Measurements from ENCODE around the gene TSPEAR.

TSPEAR gene

DNA sequence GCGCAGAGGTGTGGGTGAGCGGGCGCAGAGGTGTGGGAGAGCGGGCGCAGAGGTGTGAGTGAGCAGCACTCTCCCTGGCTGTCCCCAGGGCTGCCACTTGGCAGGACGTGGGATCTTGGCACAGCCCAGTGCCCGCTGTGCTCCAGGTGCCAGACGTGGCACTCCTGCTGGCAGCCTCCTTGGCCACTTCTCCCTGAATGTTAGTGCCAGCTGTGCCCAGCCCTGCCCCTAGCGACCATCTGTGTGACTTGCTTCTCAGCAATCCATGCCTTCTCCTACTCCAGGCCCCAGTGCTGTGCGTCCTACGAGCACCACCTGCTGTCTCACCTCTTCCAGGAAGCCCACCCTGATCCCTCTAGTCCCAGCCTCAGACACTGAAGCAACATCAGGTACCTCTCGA, 201.8 kb downstream of the TSPEAR start:
- TF ChIP-seq, protein P1, sequence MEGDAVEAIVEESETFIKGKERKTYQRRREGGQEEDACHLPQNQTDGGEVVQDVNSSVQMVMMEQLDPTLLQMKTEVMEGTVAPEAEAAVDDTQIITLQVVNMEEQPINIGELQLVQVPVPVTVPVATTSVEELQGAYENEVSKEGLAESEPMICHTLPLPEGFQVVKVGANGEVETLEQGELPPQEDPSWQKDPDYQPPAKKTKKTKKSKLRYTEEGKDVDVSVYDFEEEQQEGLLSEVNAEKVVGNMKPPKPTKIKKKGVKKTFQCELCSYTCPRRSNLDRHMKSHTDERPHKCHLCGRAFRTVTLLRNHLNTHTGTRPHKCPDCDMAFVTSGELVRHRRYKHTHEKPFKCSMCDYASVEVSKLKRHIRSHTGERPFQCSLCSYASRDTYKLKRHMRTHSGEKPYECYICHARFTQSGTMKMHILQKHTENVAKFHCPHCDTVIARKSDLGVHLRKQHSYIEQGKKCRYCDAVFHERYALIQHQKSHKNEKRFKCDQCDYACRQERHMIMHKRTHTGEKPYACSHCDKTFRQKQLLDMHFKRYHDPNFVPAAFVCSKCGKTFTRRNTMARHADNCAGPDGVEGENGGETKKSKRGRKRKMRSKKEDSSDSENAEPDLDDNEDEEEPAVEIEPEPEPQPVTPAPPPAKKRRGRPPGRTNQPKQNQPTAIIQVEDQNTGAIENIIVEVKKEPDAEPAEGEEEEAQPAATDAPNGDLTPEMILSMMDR (IDR thresholded peaks at IDR 0.05): peak; percentile 71

DNA sequence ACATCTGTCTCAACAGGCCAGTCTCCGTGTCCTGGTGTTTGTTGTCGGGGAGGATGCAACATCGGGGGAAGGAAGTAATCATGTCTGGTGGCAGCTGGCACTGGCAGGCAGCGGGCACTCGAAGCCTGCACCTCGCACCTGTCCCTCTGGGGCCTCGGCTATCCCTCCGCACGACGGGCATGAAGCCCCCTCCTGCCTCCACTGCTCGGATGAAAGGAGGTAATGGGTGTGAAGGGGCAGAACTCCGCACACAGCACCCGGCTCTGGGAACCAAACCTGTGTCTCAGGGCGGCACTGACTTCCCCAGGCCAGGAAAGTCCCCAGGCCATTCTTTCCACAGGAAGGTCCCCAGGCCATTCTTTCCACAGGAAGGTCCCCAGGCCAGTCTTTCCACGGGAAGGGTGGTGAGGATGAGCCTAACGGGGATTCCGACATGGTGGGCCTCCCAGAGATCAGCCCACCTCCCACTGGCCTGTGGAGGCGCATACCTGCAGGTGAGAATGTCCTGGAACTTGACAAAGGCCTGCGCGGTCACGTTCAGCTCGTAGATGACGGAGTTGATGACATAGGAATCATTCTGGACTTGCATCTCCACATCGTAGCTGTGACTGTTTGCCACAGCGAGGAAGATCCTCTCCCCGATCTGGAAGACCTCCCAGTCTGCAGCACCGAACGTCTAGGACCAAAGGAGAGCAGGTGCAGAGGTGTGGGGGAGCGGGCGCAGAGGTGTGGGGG, 202.5 kb downstream of the TSPEAR start:
- TF ChIP-seq, protein P1 (IDR thresholded peaks at IDR 0.05): no peak

DNA sequence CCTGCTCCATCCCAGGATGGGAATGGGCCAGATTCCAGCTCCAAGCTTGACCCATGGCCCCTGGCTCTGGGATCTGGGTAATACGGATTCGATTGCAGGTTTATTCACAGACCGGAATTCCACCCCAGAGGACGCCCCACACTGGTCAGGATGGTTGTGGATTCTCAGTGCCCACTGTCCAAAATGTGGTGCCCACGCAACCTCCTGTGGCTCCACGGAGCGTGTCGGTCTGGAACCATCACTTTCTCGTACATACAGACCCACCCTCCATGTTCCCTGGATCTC, 203.0 kb downstream of the TSPEAR start:
- TF ChIP-seq, protein P1 (IDR thresholded peaks at IDR 0.05): no peak

DNA sequence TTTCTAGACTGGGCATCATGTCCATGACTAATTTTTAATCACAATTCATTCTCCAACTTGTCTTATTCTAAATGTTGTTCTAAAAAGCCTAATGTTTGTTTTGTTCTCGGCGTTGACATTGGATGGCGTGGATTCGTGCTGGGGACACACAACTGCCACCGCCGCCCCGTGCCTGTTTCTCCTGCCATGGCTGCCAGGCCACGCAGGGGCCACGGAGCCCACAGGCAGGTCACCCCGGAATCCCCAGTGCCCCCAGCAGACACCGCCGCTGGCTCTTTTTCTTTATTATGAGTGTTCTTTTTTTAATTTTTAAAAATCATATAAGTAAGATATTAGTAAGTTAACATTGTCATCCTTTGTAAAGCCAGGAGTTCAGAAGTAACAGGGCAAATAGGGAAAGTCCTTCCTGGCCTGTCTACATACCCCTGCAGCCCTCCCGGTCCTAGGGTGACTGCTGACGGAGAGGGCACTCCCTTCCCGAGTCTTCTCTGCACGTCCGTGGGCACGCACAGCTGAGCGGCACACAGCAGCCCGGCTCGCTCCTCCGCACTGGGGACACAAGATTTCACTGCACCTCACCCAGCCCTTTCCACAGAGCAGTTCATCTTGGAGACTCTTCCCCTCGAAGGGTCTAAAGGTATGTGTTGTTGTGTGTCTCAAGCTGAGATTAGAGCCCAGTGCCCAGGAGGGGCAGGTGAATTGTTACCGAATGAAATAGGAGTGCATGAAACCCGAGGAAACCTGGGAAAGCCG, 203.5 kb downstream of the TSPEAR start:
- TF ChIP-seq, protein P1 (IDR thresholded peaks at IDR 0.05): no peak

DNA sequence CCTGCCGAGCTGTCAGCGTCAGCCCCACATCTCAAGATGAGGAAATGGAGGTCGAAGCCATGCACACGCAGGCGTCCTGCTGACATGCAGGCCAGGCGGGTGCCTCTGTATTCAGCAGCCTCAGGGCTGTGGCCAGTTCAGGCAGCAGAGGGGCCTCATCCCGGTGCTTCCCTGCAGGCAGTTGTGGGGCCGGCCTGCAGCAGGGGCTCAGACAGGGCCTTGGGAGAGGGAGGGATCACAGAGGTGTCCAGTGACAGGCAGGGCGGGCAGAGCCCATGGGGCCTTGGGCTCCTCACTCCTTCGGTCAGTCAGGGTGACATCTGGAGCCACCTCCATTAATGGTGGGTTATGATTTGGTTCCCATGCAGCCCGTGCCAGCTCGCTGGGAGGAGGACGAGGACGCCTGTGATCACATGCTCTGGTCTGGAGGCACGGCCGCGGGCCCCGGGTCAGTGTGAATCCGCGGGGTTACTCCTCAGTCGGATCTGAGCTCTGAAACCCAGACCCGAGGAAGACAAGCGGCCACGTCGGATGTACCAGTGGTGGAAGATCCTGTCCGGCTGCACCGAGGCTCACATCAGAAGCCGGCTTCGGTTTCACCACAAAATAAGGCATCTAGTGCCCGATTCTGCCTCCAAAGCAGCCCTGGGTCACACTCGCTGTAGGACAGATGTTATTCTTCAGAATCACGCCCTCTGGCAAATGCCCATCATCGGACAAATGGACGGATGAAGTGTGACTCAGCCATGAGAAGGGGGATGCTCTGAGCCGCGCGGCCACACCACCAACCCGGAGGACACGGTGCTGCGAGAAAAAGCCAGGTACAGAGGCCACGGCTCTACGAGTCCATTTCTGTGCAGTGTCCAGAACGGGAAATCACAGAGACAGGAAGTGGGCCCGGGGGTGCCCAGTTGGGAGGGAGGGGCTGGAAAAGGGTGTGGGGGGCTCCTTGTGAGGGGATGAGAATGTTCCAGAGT, 204.8 kb downstream of the TSPEAR start:
- TF ChIP-seq, protein P1 (IDR thresholded peaks at IDR 0.05): no peak

DNA sequence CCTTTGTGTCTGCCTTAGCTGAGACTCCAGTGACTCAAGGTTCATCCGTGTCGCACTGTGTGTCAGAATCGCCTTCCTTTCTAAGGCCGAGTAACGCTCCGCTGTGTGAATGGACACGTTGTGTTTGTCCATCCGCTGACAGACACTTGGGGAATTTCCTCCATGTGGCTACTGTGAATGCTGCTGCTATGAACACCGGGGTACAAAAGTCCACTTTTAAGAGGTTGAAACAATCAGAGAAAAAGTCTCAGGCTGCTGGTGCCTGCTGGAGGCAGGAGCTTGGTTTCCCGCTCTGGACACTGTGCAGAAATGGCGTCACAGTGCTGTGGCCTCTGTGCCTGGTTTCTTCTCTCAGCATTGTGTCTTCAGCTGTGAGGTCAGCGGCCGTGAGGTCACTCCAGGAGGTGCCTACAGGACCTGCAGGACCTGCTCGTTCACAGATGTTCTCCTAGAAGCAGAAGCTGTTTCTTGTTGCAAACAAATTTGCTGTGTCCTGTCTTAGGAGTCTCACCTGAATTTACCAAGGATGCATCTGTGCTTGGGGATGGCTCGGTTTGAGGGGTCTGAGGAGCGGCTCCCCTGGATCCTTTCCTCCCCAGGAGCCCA, 205.6 kb downstream of the TSPEAR start:
- TF ChIP-seq, protein P1 (IDR thresholded peaks at IDR 0.05): no peak

DNA sequence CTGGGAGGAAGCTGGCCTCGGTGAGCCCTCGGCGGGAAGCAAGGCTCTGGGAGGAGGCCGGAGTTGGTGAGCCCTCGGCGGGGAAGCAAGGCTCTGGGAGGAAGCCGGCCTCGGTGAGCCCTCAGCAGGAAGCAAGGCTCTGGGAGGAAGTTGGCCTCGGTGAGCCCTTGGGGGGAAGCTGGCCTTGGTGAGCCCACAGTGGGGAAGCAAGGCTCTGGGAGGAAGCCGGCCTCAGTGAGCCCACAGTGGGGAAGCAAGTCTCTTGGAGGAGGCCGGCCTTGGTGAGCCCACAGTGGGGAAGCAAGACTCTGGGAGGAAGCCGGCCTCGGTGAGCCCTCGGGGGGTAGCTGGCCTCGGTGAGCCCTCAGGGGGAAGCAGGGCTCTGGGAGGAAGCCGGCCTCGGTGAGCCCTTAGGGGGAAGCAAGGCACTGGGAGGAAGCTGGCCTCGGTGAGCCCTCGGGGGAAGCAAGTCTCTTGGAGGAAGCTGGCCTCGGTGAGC, 207.4 kb downstream of the TSPEAR start:
- TF ChIP-seq, protein P1 (IDR thresholded peaks at IDR 0.05): no peak

Data from LNCAP (cell line).